ENCODE measurements around the gene PHRF1.

DNA sequence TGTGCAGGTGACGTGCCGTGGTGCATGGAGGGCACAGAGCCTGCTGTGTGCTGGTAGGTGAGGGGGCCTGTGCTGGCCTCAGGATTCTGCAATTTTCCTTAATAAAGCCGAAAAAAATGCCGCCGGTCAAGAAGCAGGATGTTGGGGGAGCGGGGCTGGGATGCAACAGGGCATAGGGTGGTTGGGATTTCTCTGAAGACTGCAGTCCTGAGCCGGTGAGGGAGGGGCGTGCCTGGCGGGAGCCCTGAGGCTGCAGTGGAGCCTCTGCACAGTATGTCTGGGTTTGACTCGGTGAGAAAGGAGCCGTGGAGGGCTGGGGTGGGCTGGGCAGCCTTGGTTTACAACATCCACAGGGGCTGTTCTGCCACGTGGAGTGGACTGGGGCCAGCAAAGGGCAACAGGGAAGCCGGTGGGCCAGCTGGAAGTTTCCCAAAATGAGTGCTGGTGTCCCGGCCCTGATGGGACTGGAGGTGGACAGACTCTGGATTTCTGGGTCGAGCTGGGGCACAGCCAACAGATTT lies 47.1 kb downstream of the PHRF1 start:
- TF ChIP-seq POLR2A (IDR thresholded peaks at IDR 0.05): no peak
- TF ChIP-seq, protein P1, sequence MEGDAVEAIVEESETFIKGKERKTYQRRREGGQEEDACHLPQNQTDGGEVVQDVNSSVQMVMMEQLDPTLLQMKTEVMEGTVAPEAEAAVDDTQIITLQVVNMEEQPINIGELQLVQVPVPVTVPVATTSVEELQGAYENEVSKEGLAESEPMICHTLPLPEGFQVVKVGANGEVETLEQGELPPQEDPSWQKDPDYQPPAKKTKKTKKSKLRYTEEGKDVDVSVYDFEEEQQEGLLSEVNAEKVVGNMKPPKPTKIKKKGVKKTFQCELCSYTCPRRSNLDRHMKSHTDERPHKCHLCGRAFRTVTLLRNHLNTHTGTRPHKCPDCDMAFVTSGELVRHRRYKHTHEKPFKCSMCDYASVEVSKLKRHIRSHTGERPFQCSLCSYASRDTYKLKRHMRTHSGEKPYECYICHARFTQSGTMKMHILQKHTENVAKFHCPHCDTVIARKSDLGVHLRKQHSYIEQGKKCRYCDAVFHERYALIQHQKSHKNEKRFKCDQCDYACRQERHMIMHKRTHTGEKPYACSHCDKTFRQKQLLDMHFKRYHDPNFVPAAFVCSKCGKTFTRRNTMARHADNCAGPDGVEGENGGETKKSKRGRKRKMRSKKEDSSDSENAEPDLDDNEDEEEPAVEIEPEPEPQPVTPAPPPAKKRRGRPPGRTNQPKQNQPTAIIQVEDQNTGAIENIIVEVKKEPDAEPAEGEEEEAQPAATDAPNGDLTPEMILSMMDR (IDR thresholded peaks at IDR 0.05): no peak
